ENCODE results near the gene SLC26A8.
"Not testable (repeated sequence)": the region's sequence is repeated elsewhere in the genome, so short reads cannot be mapped to it uniquely, and the experiment has no call there.

The SLC26A8 gene

DNA sequence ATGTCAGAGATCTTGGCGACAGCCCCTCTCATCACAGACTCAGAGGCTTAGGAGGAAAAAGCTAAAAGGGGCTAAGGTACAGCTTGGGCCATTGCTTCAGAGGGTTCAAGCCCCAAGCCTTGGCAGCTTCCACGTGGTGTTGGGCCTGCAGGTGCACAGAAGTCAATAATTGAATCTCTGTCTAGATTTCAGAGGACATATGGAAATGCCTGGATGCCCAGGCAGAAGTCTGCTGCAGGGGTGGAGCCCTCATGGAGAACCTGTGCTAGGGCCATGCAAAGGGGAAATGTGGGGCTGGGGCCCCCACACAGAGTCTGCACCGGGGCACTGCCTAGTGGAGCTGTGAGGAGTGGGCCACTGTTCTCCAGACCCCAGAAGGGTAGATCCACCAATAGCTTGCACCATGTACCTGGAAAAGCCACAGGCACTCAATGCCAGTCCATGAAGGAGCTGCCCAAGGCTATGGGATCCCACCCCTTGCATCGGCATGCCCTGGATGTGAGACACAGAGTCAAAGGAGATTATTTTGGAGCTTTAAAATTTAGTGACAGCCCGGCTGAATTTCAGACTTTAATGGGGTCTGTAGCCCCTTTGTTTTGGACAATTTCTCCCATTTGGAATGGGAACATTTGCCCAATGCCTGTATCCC lies 115.6 kb downstream of the SLC26A8 start:
- DNase-seq: not testable (repeated sequence)

DNA sequence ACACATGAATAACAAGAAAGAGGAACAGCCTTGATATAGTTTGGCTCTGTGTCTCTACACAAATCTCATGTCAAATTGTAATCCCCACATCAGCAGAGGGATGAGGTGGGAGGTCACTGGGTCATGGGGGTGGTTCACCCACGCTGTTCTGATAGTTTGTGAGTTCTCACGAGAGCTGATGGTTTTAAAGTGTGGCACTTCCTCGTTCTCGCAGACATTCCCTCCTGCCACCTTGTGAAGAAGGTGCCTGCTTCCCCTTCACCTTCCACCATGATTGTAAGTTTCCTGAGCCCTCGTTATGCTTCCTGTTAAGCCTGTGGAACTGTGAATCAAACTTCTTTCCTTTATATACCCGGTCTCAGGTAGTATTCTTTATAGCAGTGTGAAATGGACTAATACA lies 116.7 kb downstream of the SLC26A8 start:
- no peak for DNase-seq

DNA sequence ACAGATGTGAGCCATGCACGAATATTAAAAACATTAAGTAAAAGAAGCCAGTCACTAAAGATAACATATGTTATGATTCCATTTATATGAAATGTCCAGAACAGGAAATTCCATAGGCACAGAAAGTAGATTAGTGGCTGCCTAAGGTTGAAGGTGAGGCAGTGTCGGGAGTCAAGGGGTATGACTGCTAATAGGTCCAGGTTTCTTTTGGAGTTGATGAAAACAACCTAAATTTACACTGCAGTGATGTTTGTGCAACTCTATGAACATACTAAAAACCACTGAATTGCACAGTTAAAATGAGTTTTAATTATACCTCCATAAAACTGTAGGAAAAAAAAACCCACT lies 118.0 kb downstream of the SLC26A8 start:
- no peak for DNase-seq

DNA sequence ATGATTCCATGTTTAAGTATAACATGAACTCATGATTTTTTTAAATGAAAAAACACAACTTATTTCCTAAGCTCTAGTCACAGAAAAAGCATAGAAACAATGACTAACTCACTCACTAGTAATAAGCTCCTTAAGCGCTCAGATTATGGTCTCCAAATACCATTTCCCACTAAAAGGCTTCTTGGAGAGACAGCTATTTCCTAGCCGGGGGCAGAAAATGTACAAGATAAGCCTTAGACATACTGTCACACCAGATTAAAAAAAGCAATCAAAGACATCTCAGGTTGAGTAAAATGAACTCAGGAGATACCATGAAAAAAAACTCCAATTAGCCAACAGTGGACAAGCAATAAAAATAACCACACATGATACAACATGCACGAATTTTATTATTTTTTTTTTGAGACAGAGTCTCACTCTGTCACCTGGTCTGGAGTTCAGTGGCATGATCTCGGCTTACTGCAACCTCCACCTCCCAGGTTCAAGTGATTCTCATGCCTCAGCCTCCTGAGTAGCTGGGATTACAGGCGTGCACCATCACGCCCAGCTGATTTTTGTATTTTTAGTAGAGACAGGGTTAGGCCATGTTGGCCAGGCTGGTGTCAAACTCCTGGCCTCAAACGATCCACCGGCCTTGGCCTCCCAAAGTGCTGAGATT lies 118.5 kb downstream of the SLC26A8 start:
- DNase-seq: no peak

DNA sequence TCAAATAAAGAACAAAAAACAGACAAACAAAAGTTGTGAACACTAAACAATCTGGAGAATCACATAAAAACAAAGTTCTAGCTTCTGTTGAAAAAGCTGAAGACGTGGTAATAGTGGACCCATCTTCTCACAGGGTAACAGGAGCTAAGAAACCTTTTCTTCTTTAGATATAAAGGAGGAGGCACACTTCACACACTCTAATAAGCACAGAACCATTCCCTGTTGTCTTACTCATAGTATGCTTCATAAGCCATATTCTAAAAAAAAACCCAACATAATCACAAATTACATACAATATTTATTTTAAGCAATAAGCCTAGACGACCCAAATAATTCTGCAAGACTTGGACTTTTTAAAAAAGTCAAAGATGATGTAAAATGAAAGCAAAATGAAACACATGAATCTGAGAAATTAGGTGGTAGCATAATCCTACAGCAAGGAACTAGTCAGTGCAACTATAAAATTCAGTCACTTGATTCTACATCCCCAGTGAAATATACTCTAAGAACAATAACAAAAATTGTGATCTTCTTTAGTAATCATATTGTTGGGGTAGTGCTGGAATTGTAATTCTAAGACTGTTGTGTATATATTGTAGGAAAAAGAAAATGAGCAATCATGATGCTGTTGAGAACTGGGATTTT lies 119.2 kb downstream of the SLC26A8 start:
- no peak for DNase-seq

DNA sequence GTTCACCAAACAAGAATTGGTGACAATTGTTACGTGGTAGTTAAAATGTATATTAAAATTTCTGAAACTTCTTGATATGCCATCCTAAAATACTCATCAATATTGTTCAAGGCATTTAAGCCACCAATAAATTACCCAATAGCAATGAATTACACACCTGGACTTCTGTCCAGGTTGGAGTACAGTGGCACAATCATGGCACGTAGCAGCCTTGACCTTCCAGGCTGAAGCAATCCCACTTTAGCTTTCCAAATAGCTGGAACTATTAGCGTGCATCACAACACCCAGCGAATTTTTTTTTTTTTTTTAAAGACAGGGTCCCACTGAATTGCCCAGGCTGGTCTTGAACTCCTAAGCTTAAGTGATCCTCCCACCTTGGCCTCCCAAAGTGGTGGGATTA lies 120.8 kb downstream of the SLC26A8 start:
- no peak for DNase-seq

DNA sequence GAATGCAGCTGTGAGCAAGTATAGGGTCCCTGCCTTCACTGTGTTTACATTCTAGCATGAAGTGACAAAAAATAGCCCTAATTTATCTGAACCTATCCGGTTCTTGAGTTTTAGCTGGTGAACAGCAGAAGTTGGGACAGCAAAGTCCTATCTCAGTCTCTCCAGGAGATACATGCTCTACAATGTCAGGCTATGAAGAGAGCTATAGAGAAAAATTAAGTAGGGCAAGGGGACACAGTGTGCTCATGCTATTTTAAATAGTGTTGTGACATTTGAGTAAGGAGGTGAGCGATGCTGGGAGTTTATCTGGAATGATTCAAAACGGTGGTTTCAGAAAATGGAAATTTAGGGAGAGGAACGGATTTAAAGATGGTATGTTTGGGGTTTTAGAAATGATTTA lies 124.0 kb downstream of the SLC26A8 start:
- DNase-seq: no peak

DNA sequence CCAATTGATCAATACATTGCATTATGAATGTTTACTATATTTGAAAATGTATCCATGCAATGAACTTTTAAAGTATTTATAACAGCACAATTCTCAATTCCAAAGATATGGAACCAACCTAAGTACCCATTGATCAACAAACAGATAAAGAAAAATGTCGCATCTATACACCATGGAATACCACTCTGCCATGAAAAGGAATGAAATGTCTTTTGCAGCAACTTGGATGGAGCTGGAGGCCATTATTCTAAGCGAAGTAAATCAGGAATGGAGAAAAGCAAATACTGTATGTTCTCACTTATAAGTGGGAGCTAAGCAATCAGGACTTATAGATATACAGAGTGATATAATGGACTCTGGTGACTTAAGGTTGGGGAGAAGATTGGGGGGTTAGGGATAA lies 126.4 kb downstream of the SLC26A8 start:
- no peak for DNase-seq

DNA sequence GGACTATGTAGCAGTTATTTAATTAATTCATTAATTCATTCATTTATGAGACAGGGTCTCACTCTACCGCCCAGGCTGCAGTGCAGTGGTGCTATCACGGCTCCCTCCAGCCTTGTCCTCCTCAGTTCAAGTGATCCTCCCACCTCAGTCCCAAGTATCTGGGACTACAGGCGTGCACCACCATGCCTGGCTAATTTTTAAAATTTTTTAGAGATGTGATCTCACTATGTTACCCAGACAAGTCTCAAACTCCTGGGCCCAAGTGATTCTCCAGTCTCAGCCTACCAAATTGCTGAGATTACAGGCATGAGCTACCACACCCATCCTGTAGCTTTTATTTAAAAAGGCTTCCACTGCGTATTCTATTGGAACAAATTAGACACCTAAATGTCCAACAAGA lies 127.0 kb downstream of the SLC26A8 start:
- no peak for DNase-seq

DNA sequence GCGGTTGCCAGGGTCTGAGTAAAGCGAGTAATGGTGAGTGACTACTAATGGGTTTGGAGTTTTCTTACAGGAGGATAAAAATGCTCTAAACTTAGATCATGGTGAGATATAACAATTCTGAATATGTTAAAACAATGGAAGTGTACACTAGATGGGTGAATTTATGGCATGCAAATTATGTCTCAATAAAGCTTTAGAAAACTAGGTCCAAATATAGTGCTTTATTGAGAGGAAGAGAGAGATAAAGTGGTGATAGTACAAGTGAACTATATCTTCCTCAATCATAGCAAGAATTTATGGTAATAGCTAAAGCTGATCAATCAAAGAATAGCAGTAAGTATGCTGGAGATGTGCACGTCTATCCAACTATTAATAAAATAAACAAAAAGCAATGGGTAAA lies 127.4 kb downstream of the SLC26A8 start:
- DNase-seq: no peak

DNA sequence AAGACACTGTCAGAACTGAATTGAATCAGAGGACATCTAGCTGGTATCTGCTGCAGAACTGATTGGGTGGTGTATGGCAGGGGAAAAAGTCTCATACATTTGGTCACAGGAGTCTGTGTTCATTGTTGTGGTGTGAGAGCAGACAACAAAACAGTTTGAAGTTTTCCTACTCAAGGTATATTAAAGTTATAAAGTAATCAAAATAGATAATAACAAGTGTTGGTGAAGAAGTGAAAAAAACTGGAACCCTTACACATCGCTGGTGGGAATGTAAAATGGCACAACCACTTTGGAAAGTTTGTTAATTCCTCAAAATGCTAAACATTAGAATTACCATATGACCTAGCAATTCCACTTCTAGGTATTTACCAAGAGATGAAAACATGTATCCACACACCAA lies 128.2 kb downstream of the SLC26A8 start:
- DNase-seq: no peak

DNA sequence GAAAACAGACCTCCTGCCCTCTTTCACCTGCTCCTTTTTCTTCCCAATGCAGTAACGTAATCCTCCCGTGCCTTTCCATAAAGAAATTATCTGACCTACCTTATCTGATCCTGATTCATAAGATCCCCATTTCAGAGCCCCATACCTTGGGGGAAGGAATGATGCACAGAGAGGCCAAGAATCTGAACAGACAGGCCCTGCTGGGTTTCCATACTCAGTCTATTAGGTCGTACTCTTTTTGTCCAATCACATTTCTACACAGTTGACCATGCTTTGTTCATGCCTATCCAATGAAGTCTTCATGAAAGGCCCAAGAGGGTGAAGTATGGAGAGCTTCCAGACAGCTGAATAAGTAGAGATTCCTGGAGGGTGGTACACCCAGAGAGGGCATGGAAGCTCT lies 128.9 kb downstream of the SLC26A8 start:
- no peak for DNase-seq

DNA sequence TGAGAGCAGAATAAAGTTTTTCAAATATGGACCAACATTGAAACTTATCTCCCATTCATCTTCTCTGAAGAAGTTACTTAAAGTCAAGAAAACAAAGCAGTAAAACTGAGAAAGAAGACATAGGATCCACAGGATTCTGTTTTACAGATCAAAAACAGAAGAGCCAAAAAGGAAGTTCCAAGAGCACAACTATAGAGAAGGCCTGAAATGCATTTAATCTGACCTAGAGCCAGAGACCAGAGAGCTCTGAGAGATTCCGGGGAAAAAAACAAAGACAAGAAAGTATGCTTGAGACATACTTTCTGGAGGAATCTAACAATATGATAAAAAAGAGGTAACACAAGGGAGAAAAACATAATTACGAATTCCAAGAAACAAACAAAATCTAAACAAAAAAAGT lies 129.7 kb downstream of the SLC26A8 start:
- no peak for DNase-seq

Data from activated CD4-positive, alpha-beta T cell treated with anti-CD3 and anti-CD28 coated beads, Interleukin-2, amount 50 U/mL, for 48 hours (primary cell).